CD14-positive monocyte (primary cell): Measurements from ENCODE around the gene RRBP1. TPM values are rescaled to one million over a fixed set of nuclear protein-coding genes. Genes with fewer than 3 reads are reported as not detected.

ENCODE experiments used
- DNase-seq, 3 donors: peaks; one replicate each; pipeline ENCODE4 v3.0.0-alpha.2; 2011 to 2022
- H2AFZ ChIP-seq: 2 replicates; pipeline ENCODE4 v1.6.0; 2012; ENCODE audit warnings: mild to moderate bottlenecking, low read depth, low read length, inconsistent platforms; ENCODE audit not compliant: insufficient read depth, poor library complexity, severe bottlenecking
- H3K27ac ChIP-seq, 2 donors: 1 replicate in 1 of 2; 2 replicates in 1 of 2; pipeline ENCODE4 v1.5.1; 2012 to 2013; ENCODE audit warnings: low read length in 2 of 2, control low read depth in 1 of 2, inconsistent platforms in 1 of 2, low read depth in 1 of 2, mild to moderate bottlenecking in 1 of 2
- H3K27me3 ChIP-seq, 2 donors: one replicate each; pipeline versions ENCODE4 v1.6.0 to v1.6.1; 2011 to 2013; ENCODE audit warnings: low read length in 2 of 2; ENCODE audit not compliant: control insufficient read depth in 2 of 2, insufficient read depth in 2 of 2
- H3K36me3 ChIP-seq, 2 donors: replicated peaks in 1 of 2; 1 replicate in 1 of 2; 2 replicates in 1 of 2; pipeline versions ENCODE4 v1.5.1 to v1.6.1; 2012 to 2013; ENCODE audit warnings: low read length in 2 of 2, control low read depth in 1 of 2, inconsistent platforms in 1 of 2, mild to moderate bottlenecking in 1 of 2; ENCODE audit not compliant: insufficient read depth in 2 of 2, control insufficient read depth in 1 of 2
- H3K4me1 ChIP-seq, 2 donors: 1 replicate in 1 of 2; 2 replicates in 1 of 2; pipeline versions ENCODE4 v1.5.1 to v1.6.1; 2012 to 2013; ENCODE audit warnings: low read length in 2 of 2, control low read depth in 1 of 2, inconsistent platforms in 1 of 2, mild to moderate bottlenecking in 1 of 2, moderate library complexity in 1 of 2; ENCODE audit not compliant: insufficient read depth in 2 of 2, control insufficient read depth in 1 of 2
- H3K4me2 ChIP-seq: replicated peaks from 2 replicates; pipeline ENCODE3; 2012; ENCODE audit warnings: low read length, moderate library complexity, mild to moderate bottlenecking; ENCODE audit not compliant: poor library complexity, severe bottlenecking; ENCODE audit errors: extremely low read depth
- H3K4me3 ChIP-seq, 3 experiments: fragments of 200-600 bp in 1 of 3; sonication (generic) in 1 of 3; replicated peaks in 1 of 3; 1 replicate in 2 of 3; 2 replicates in 1 of 3; pipeline ENCODE4 v1.5.1; 2011 to 2013; ENCODE audit warnings: low read length in 3 of 3, mild to moderate bottlenecking in 3 of 3, control low read depth in 2 of 3, low read depth in 2 of 3, inconsistent platforms in 1 of 3, moderate library complexity in 1 of 3
- H3K79me2 ChIP-seq: 2 replicates; pipeline ENCODE4 v1.6.0; 2012; ENCODE audit warnings: mild to moderate bottlenecking, control low read depth, inconsistent platforms, low read length, moderate library complexity; ENCODE audit not compliant: insufficient read depth
- H3K9ac ChIP-seq: 2 replicates; pipeline ENCODE4 v1.6.0; 2017; ENCODE audit warnings: low read length, mild to moderate bottlenecking; ENCODE audit not compliant: insufficient read depth, poor library complexity, severe bottlenecking
- H3K9me3 ChIP-seq, 2 donors: replicated peaks in 1 of 2; 1 replicate in 1 of 2; 2 replicates in 1 of 2; pipeline versions ENCODE4 v1.5.1 to v1.6.1; 2012 to 2013; ENCODE audit warnings: low read length in 2 of 2, control low read depth in 1 of 2; ENCODE audit not compliant: control insufficient read depth in 1 of 2, insufficient read depth in 1 of 2
- H4K20me1 ChIP-seq: 2 replicates; pipeline ENCODE4 v1.6.0; 2012; ENCODE audit warnings: mild to moderate bottlenecking, low read length, control low read depth, moderate library complexity; ENCODE audit not compliant: insufficient read depth
- H3K27ac Mint-ChIP-seq, 7 donors: one replicate each; pipeline ENCODE4 v1.8.0; 2020; ENCODE audit warnings: mild to moderate bottlenecking in 7 of 7, mixed read lengths in 7 of 7, moderate library complexity in 6 of 7, inconsistent platforms in 2 of 7
- H3K27me3 Mint-ChIP-seq, 3 donors: one replicate each; pipeline ENCODE4 v1.8.0; 2021 to 2022; ENCODE audit warnings: low read depth in 3 of 3, mild to moderate bottlenecking in 3 of 3, mixed read lengths in 3 of 3, moderate library complexity in 3 of 3, inconsistent platforms in 1 of 3
- H3K36me3 Mint-ChIP-seq, 2 donors: one replicate each; pipeline ENCODE4 v1.8.0; 2020; ENCODE audit warnings: mixed read lengths in 2 of 2, inconsistent platforms in 1 of 2, mild to moderate bottlenecking in 1 of 2
- H3K4me1 Mint-ChIP-seq: one replicate; pipeline ENCODE4 v1.8.0; 2020; ENCODE audit warnings: mild to moderate bottlenecking, mixed read lengths
- H3K4me3 Mint-ChIP-seq, 2 donors: one replicate each; pipeline ENCODE4 v1.8.0; 2020; ENCODE audit warnings: mild to moderate bottlenecking in 2 of 2, mixed read lengths in 2 of 2, moderate library complexity in 1 of 2
- H3K9me3 Mint-ChIP-seq, 7 donors: one replicate each; pipeline ENCODE4 v1.8.0; 2020 to 2022; ENCODE audit warnings: mixed read lengths in 7 of 7, mild to moderate bottlenecking in 6 of 7, moderate library complexity in 6 of 7, inconsistent platforms in 2 of 7
- WGBS: methylation state at CpG from one replicate; pipeline ENCODE4 v1.1.5; 2013; ENCODE audit warnings: missing lambda C conversion rate; ENCODE audit not compliant: insufficient coverage; 5-methylcytosine and 5-hydroxymethylcytosine counted together
- intact Hi-C, 2 donors: fragments of 100-400 bp; cut with micrococcal nuclease; formaldehyde crosslinking; loops; one replicate each; pipeline versions ENCODE4 v1.15.0 to v1.15.1; 2023
- polyA plus RNA-seq, 3 donors: library from polyadenylated mRNA; depleted of rRNA in 1 of 3; unstranded in 2 of 3; stranded (reverse) in 1 of 3; fragments of 300-500 nt in 2 of 3; fragments of >200 nt in 1 of 3; fragmentation: Illumina TruSeq in 2 of 3; gene quantifications; 1 replicate in 2 of 3; 2 replicates in 1 of 3; pipeline ENCODE4 v1.2.3, GENCODE V29; 2012 to 2021
- TF ChIP-seq, protein P1 (sequence below): fragments of 200-600 bp; IDR thresholded peaks from one replicate; pipeline ENCODE4 v1.8.0; 2022; ENCODE audit warnings: antibody characterized with exemption, mild to moderate bottlenecking

Gene RRBP1
- polyA plus RNA-seq, 3 donors: 4.7 to 22.2 (median 7.5) TPM

DNA sequence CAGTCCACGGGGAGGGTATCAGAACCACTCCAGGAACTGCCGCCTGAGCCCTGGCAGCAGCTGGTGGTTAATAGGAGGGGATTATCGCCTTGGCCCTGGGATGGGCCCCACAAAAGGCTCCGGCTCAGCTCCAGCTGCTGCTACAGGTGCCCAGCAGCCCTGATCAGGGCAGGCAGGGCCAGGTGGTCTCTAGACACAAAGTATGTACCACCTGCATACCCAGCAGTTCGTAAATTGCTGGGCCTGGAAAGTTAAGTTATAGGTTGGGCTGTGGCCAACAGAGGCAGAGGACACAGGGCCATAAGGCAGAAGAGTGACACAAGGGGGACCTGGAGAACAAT lies 35.1 kb downstream of the RRBP1 start:
- Mint-ChIP-seq H3K4me3 (no peak overlapping the region), H3K36me3 (peaks cover 17 to 53% of the 10 kb centered on the region in 2 donors), H3K9me3 (peaks cover 0 to 1% (median 0%) of the 10 kb centered on the region in 7 donors), H3K27ac (peak overlapping the region in 3 of 7 donors; percentile 11 to 65 (median 58)), H3K27me3 (peaks cover 0 to 5% (median 0%) of the 10 kb centered on the region in 3 donors), H3K4me1 (peaks cover 51% of the 10 kb centered on the region)
- Histone ChIP-seq H3K9me3 (no peaks in the 10 kb centered on the region), H3K4me2 (no peak overlapping the region), H3K27ac (peak overlapping the region in 1 of 2 donors; percentile 18), H4K20me1 (peaks cover 96% of the 10 kb centered on the region), H3K4me3 (no peak overlapping the region), H3K79me2 (peaks cover 51% of the 10 kb centered on the region), H2AFZ (no peak overlapping the region), H3K9ac (no peak overlapping the region), H3K36me3 (peaks cover 18 to 65% of the 10 kb centered on the region in 2 donors), H3K4me1 (peaks cover 25 to 41% of the 10 kb centered on the region in 2 donors), H3K27me3 (no peaks in the 10 kb centered on the region)
- no peak for DNase-seq
- 69% methylated on average over 3 of the region's 5 CpGs for WGBS
- intact Hi-C loops: no loop called here
- TF ChIP-seq, protein P1, sequence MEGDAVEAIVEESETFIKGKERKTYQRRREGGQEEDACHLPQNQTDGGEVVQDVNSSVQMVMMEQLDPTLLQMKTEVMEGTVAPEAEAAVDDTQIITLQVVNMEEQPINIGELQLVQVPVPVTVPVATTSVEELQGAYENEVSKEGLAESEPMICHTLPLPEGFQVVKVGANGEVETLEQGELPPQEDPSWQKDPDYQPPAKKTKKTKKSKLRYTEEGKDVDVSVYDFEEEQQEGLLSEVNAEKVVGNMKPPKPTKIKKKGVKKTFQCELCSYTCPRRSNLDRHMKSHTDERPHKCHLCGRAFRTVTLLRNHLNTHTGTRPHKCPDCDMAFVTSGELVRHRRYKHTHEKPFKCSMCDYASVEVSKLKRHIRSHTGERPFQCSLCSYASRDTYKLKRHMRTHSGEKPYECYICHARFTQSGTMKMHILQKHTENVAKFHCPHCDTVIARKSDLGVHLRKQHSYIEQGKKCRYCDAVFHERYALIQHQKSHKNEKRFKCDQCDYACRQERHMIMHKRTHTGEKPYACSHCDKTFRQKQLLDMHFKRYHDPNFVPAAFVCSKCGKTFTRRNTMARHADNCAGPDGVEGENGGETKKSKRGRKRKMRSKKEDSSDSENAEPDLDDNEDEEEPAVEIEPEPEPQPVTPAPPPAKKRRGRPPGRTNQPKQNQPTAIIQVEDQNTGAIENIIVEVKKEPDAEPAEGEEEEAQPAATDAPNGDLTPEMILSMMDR: no peak

DNA sequence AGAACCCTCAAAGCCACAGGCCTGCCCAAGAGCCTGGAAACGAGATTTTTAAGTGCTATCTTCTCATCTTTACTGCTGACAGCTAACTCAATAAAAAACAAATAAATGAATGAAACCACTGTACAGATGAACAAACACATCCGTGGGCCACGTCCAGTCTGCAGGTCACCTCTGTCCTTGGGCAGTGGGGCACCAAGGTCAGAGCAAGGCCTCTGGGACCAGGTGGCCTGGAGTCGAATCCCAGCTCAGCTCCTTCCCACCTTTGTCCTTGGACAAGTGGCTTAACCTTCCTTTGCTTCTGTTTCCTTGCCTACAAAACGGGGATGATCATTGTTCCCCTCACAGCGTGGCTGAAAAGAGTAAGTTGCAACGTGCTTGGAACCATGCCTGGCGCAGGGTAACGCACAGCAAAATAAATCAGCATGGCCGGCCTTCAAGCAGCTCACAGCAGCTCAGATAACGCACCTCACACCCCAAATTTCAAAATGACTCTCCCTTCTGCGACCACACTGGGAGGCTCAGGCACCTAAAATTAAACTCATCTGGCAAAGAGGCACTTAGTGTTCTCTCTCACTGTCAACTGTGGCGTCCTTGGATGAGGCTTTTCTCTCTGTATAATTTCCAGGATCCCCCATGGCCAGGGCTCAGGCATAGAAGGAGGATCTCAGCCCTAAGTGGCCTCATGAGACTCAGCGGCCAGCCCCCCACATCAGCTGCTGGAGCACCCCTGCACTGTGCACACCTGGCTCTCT lies 35.7 kb downstream of the RRBP1 start:
- Mint-ChIP-seq H3K4me3 (no peak overlapping the region), H3K9me3 (peaks cover 0 to 1% (median 0%) of the 10 kb centered on the region in 7 donors), H3K36me3 (peaks cover 21 to 59% of the 10 kb centered on the region in 2 donors), H3K27me3 (peaks cover 0 to 5% (median 0%) of the 10 kb centered on the region in 3 donors), H3K4me1 (peaks cover 46% of the 10 kb centered on the region), H3K27ac (peak overlapping the region in 5 of 7 donors; percentile 11 to 65 (median 58))
- Histone ChIP-seq H3K9ac (no peak overlapping the region), H3K4me3 (no peak overlapping the region), H3K27ac (peak overlapping the region in 1 of 2 donors; percentile 18), H3K4me2 (no peak overlapping the region), H4K20me1 (peaks cover 91% of the 10 kb centered on the region), H2AFZ (no peak overlapping the region), H3K27me3 (no peaks in the 10 kb centered on the region), H3K79me2 (peaks cover 48% of the 10 kb centered on the region), H3K4me1 (peaks cover 20 to 35% of the 10 kb centered on the region in 2 donors), H3K9me3 (no peaks in the 10 kb centered on the region), H3K36me3 (peaks cover 23 to 69% of the 10 kb centered on the region in 2 donors)
- TF ChIP-seq, protein P1: no peak
- intact Hi-C loops: no loop called here
- no peak for DNase-seq
- WGBS: 57% methylated on average over 12 of the region's 14 CpGs
